OCI-LY7 (cell line): ENCODE data around the gene GALM. TPM values are rescaled to one million over a fixed set of nuclear protein-coding genes. Genes with fewer than 3 reads are reported as not detected.
A peak's percentile ranks its signal among the peaks of the same experiment; 100 is the strongest.

Experiments used
- BruUV-seq: library from RNA; stranded (reverse); fragments of 400-500 nt; replicated peaks from 2 replicates; lab custom pipeline; 2021; lab: Mats Ljungman, UMichigan
- CTCF ChIA-PET: fragments of 300-600 bp; sonication (Branson Sonifier 250); formaldehyde crosslinking; loops from one replicate; lab custom pipeline; 2022; ENCODE audit warnings: antibody characterized with exemption; ENCODE audit not compliant: unreplicated experiment; lab: Charles Lee
- POLR2A ChIA-PET: fragments of 300-600 bp; sonication (Branson Sonifier 250); formaldehyde crosslinking; loops from one replicate; lab custom pipeline; 2022; ENCODE audit warnings: antibody characterized with exemption; lab: Charles Lee
- DNase-seq: peaks from one replicate; pipeline ENCODE4 v3.0.0-alpha.2; 2015; ENCODE audit warnings: low spot score
- H2AFZ ChIP-seq: fragments of 200-600 bp; sonication (generic), shearing (Covaris generic); 2 replicates; pipeline ENCODE4 v1.6.1; 2014; ENCODE audit warnings: mild to moderate bottlenecking, antibody characterized with exemption, low read length, moderate library complexity
- H3K27ac ChIP-seq: fragments of 200-600 bp; sonication (generic); 2 replicates; pipeline ENCODE4 v1.5.1; 2014; ENCODE audit warnings: mixed run types, low read depth, mild to moderate bottlenecking, moderate library complexity, low read length, inconsistent platforms; ENCODE audit not compliant: poor library complexity, severe bottlenecking
- H3K36me3 ChIP-seq: fragments of 200-600 bp; sonication (generic); 2 replicates; pipeline ENCODE4 v1.6.1; 2014; ENCODE audit warnings: mild to moderate bottlenecking, antibody characterized with exemption, low read length, moderate library complexity, mixed read lengths; ENCODE audit not compliant: insufficient read depth
- H3K4me1 ChIP-seq: fragments of 200-600 bp; sonication (generic); 2 replicates; pipeline ENCODE4 v1.5.1; 2014; ENCODE audit warnings: mild to moderate bottlenecking, low read length; ENCODE audit not compliant: insufficient read depth, poor library complexity, severe bottlenecking
- H3K4me2 ChIP-seq: fragments of 200-600 bp; sonication (generic); 2 replicates; pipeline ENCODE4 v1.6.1; 2014; ENCODE audit warnings: mild to moderate bottlenecking, low read length
- H3K4me3 ChIP-seq: fragments of 200-600 bp; sonication (generic); 2 replicates; pipeline ENCODE4 v1.5.1; 2014; ENCODE audit warnings: mild to moderate bottlenecking, low read depth, low read length; ENCODE audit not compliant: poor library complexity, severe bottlenecking
- H3K79me2 ChIP-seq: fragments of 200-600 bp; sonication (generic); 2 replicates; pipeline ENCODE4 v1.6.1; 2016; ENCODE audit warnings: low read depth, mild to moderate bottlenecking, low read length, moderate library complexity, mixed read lengths; ENCODE audit not compliant: insufficient read depth
- H3K9me2 ChIP-seq: fragments of 200-600 bp; sonication (generic); 2 replicates; pipeline ENCODE4 v1.6.1; 2016; ENCODE audit warnings: mild to moderate bottlenecking, low read length, mixed read lengths; ENCODE audit not compliant: insufficient read depth
- H3K9me3 ChIP-seq: fragments of 200-600 bp; sonication (generic); 2 replicates; pipeline ENCODE4 v1.6.1; 2014; ENCODE audit warnings: mild to moderate bottlenecking, mixed run types, low read length, mixed read lengths
- H4K20me1 ChIP-seq: fragments of 200-600 bp; sonication (generic); 2 replicates; pipeline ENCODE4 v1.6.1; 2014; ENCODE audit warnings: mild to moderate bottlenecking, antibody characterized with exemption, low read length, moderate library complexity, mixed read lengths; ENCODE audit not compliant: insufficient read depth
- EZH2phosphoT487 ChIP-seq: fragments of 200-600 bp; sonication (generic); IDR thresholded peaks from 2 replicates; pipeline ENCODE4 v1.6.1; 2018; ENCODE audit warnings: low read depth, borderline replicate concordance, mild to moderate bottlenecking, mixed run types, antibody characterized with exemption, low read length, moderate library complexity, mixed read lengths
- intact Hi-C: fragments of 100-400 bp; cut with micrococcal nuclease; formaldehyde crosslinking; loops from one replicate; pipeline ENCODE4 v1.10.0; 2022; ENCODE audit not compliant: unreplicated experiment
- total RNA-seq, 2 experiments: library from RNA; depleted of rRNA in 1 of 2; stranded (reverse); fragments of >200 nt in 1 of 2; shearing (Covaris generic) in 1 of 2; gene quantifications; 2 replicates each; pipeline ENCODE4 v1.2.3, GENCODE V29; 2014 to 2022
- TF ChIP-seq, protein P1 (sequence below): fragments of 200-600 bp; sonication (generic); conservative IDR thresholded peaks from 2 replicates; pipeline ENCODE4 v1.5.1; 2014; ENCODE audit warnings: mild to moderate bottlenecking, antibody characterized with exemption, low read length, moderate library complexity, mixed read lengths

Gene GALM
- total RNA-seq, 2 experiments from 2014 or later, result 5.5 to 10.8 TPM

DNA sequence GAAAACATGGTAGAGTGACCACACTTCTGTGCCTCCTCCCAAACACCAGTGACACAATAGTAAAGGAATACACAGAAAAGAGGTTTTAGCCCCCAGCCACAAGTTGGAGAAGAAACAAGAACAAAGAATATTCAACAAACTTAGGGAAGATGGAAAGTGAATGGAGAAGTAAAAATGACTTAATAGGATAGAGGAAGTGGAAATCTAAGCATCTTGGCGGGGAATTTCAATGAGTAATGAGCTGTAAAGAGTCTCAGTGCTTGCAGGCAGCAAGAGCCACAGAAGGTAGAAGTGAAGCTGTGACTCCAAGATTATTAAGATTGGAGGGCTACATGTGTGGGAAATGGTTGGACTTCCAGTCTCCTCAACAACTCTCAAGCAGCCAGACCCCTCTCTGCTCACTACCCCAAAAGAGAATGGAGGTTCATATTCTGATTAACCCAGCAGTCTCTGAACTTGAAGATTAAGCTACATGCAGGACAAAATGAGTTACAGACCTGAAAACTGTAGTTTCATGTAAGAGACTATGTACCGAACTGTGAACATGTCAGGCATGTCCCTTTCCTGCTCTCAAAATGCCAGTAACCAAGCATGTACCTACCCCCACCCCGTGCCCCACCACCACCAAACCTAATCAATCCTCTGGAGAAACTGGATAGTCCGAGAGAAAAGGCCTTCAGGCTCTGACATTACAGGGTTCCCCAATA, 46.3 kb upstream of the GALM start:
- TF ChIP-seq EZH2phosphoT487, result no peak
- TF ChIP-seq, protein P1, sequence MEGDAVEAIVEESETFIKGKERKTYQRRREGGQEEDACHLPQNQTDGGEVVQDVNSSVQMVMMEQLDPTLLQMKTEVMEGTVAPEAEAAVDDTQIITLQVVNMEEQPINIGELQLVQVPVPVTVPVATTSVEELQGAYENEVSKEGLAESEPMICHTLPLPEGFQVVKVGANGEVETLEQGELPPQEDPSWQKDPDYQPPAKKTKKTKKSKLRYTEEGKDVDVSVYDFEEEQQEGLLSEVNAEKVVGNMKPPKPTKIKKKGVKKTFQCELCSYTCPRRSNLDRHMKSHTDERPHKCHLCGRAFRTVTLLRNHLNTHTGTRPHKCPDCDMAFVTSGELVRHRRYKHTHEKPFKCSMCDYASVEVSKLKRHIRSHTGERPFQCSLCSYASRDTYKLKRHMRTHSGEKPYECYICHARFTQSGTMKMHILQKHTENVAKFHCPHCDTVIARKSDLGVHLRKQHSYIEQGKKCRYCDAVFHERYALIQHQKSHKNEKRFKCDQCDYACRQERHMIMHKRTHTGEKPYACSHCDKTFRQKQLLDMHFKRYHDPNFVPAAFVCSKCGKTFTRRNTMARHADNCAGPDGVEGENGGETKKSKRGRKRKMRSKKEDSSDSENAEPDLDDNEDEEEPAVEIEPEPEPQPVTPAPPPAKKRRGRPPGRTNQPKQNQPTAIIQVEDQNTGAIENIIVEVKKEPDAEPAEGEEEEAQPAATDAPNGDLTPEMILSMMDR, result no peak
- Histone ChIP-seq H3K4me2 (peak overlapping the region; percentile 23), H2AFZ (no peak overlapping the region), H3K4me3 (no peak overlapping the region), H3K79me2 (no peaks in the 10 kb centered on the region), H3K9me2 (no peaks in the 10 kb centered on the region), H4K20me1 (no peaks in the 10 kb centered on the region), H3K4me1 (peaks cover 20% of the 10 kb centered on the region), H3K9me3 (no peaks in the 10 kb centered on the region), H3K36me3 (no peaks in the 10 kb centered on the region), H3K27ac (no peak overlapping the region)
- ChIA-PET CTCF (interaction anchor here (1.5 kb wide), 1 partner anchor 14 kb away, joined by 4 read pairs; no protein-coding TSS in a partner anchor), POLR2A (interaction anchor here (0.6 to 2.4 kb wide), 5 partner anchors 10 to 864 kb away, joined by 3 to 8 read pairs (median 4); no protein-coding TSS in a partner anchor)
- intact Hi-C loops, result no loop called here
- no peak for DNase-seq
- no TSS peak for BruUV-seq

DNA sequence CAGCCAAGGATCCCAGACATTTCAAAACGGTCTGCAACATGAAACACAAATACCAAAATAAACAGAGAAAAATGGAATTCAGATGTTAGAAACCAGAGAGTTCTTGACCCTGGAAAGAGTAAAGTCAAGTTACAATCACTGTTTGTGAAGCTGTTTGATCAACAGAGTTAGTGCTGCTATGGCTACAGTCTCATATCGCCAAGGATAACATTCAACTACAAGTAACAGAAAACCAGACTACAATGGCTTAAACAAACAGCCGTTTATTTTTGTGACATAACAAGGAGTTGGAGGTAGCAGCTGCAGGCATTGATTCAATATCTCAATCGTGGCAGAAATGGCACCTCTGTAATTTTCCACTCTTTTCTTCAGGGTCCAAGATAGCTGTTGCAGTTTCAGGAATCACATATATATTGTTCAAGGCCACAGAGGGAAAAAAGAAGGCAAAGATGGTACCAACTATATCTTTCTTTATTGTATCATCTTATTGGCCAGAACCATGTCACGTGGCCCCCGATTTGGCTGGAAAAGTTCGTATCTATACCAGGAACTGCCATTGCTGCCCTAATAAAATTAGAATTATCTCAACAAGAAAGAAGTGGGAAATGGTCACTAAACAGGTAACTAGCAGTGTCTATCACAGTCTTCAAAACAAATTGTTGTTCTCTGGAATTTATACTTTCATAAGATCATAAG, 45.5 kb upstream of the GALM start:
- Histone ChIP-seq H3K9me2 (no peaks in the 10 kb centered on the region), H2AFZ (no peak overlapping the region), H3K9me3 (no peaks in the 10 kb centered on the region), H3K4me1 (peaks cover 25% of the 10 kb centered on the region), H3K36me3 (no peaks in the 10 kb centered on the region), H3K4me3 (no peak overlapping the region), H3K27ac (no peak overlapping the region), H3K4me2 (no peak overlapping the region), H4K20me1 (no peaks in the 10 kb centered on the region), H3K79me2 (no peaks in the 10 kb centered on the region)
- intact Hi-C loops, result no loop called here
- BruUV-seq, result no TSS peak
- ChIA-PET CTCF (interaction anchor here (1.5 kb wide), 1 partner anchor 15 kb away, joined by 4 read pairs; no protein-coding TSS in a partner anchor), POLR2A (interaction anchor here (0.9 to 2.4 kb wide), 3 partner anchors 15 to 18 kb away, joined by 3 to 6 read pairs (median 4); no protein-coding TSS in a partner anchor)
- DNase-seq, result no peak
- TF ChIP-seq, protein P1, result no peak
- TF ChIP-seq EZH2phosphoT487, result no peak
